Epithelial cell of prostate (primary cell): ENCODE results near the gene RIC8A.

Source experiments
- DNase-seq: peaks from one replicate; pipeline ENCODE4 v3.0.0-alpha.2; 2011; ENCODE audit warnings: low read depth, low spot score
- H3K27ac ChIP-seq: fragments of 450-650 bp; 2 replicates; pipeline ENCODE4 v1.5.1; 2017; ENCODE audit warnings: mild to moderate bottlenecking

Gene RIC8A

DNA sequence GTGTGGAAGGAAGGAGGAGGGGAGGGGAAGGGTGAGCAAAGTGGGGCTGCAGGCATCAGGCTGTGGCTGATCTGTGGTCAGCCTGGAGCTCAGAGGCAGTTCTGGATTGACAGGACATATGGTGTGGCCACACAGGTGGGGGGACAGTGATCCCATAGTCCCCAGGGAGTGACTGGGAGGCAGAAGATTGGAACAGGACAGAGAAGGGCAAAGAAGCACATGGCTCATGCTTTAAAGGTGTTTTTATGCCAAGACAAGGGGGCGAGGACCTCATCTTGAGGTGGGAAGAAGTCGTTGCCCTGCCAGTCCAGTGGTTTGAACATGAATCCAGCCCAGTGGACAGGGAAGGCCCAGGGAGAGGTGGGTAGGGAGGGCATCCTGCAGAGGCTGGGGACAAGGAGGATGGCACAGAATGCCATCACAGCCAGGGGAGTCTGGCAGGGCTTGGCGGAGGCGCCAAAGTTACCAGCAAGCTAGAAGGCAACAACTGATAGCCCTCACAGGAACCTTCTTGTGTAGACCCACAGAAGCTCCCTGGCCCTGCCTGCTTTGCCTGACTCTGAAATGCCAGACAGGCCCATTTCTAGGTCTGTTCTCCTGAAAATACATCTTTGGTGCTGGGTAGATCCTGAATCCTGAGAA lies 3.4 kb upstream of the RIC8A start:
- DNase-seq, result no peak
- no peak overlapping the region for H3K27ac ChIP-seq

- H3K27ac ChIP-seq, result no peak overlapping the region
- no peak for DNase-seq
These were observed 2.9 kb upstream of the RIC8A start for GRCh38 chr11:204587-205109.

GRCh38 chr11:205221-206001 lies 2.1 kb upstream of the RIC8A start:
- no peak for DNase-seq
- no peak overlapping the region for H3K27ac ChIP-seq

GRCh38 chr11:206002-206384 lies 1.5 kb upstream of the RIC8A start:
- no peak overlapping the region for H3K27ac ChIP-seq
- DNase-seq, result no peak

- peak overlapping the region; percentile 100 for H3K27ac ChIP-seq
- no peak for DNase-seq
These were observed 841 bp upstream of the RIC8A start for GRCh38 chr11:206526-207207.

DNA sequence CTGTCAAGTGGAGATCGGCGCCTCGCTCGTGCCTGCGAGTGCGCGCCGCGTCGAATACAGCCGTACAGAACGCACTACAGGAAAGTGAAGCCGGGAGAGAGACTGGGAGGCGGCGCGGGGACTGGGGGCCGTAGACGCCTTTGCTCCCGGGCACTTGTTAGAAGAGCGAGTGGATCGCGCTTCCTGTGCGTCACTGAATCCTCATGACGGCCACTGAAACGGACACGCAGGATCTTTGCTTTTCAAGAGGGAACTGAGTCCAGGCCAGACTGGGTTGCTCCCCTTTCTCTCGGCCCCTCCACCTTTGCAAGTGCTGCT lies 314 bp downstream of the RIC8A start:
- DNase-seq, result no peak
- H3K27ac ChIP-seq, result peak overlapping the region; percentile 100

DNA sequence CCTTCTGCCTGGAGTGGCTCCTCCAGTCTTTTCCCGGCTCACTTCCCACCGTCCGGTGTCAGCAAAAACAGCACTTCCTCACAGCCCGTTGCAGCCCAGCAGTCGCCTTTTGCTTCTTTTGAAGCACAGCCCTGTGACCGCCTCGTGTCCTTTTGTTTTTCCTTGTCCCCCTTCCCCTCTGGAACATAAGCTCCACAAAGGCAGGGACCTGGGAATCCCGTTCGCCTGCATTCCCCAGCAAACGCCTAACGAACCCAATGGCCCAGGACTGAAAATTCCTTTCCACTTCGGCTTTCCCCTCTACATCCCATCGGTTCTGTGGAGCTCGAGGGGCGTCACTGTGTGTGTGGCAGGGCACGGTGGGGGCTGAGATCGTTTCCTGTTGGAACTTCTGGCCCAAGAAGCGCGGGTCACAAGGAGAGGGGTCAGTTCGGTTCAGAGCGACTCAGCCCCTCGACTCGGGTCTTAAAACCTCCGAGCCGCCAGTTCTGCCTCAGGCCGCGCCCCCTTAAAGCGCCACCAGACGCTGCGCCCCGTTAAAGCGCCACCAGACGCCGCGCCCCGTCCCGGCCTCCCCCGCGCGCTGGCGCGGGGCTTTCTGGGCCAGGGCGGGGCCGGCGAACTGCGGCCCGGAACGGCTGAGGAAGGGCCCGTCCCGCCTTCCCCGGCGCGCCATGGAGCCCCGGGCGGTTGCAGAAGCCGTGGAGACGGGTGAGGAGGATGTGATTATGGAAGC lies 841 bp downstream of the RIC8A start:
- peak overlapping the region; percentile 100 for H3K27ac ChIP-seq
- no peak for DNase-seq

- peak overlapping the region; percentile 100 for H3K27ac ChIP-seq
- no peak for DNase-seq
These were observed 1.4 kb downstream of the RIC8A start for GRCh38 chr11:208917-209260.

DNA sequence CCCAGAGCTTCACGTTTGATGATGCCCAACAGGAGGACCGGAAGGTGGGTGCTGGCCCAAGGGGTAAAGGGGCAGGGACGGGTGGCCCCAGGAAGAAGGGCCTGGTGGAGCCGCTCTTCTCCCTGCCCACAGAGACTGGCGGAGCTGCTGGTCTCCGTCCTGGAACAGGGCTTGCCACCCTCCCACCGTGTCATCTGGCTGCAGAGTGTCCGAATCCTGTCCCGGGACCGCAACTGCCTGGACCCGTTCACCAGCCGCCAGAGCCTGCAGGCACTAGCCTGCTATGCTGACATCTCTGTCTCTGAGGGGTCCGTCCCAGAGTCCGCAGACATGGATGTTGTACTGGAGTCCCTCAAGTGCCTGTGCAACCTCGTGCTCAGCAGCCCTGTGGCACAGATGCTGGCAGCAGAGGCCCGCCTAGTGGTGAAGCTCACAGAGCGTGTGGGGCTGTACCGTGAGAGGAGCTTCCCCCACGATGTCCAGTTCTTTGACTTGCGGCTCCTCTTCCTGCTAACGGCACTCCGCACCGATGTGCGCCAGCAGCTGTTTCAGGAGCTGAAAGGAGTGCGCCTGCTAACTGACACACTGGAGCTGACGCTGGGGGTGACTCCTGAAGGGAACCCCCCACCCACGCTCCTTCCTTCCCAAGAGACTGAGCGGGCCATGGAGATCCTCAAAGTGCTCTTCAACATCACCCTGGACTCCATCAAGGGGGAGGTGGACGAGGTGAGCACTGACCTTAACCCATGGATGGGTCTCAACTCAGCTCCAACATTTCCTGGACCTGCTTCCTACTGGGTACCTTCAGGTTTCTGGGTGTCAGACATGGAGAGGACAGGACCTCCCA lies 2.0 kb downstream of the RIC8A start:
- no peak for DNase-seq
- H3K27ac ChIP-seq, result peak overlapping the region; percentile 100

GRCh38 chr11:210122-210802 lies 2.8 kb downstream of the RIC8A start:
- DNase-seq, result no peak
- peak overlapping the region; percentile 100 for H3K27ac ChIP-seq

DNA sequence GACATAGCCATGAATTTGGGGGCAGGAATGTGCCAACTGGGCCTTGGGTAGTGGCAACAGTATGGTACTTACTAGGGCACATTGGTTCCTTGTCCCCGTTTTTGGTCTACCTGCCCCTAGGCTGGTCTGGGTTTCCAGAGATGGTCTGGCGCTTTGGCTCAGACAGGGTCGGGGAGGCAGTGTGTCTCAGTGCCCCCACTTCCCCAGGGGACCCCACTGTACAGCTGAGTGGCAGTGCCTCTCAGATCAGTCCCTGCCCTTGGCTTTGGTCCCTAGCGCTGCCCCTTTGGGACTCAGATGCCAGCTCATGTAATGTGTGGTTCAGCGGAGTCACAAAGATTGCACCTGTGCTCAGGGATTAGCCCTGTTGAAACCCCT lies 3.3 kb downstream of the RIC8A start:
- peak overlapping the region; percentile 100 for H3K27ac ChIP-seq
- DNase-seq, result no peak

DNA sequence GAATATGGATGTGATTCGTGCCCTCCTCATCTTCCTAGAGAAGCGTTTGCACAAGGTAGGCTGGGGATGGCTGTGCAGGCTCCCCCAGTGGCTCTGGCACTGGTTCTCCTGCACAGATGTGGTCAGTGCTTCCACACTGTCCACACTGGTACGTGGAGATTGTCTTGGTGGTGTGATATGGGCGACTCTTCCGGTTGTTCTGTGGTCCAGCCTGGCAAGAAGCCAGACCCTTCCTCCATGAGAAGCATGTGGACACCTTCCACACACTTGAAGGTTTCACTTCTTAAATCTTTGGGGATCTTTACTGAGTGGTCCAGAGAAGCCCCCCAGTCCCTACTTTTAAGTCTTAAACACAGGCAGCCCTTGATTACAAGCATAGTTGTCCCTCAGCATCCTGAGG lies 3.8 kb downstream of the RIC8A start:
- H3K27ac ChIP-seq, result no peak overlapping the region
- DNase-seq, result no peak

- H3K27ac ChIP-seq, result no peak overlapping the region
- no peak for DNase-seq
These were observed 4.2 kb downstream of the RIC8A start for GRCh38 chr11:211741-212140.

DNA sequence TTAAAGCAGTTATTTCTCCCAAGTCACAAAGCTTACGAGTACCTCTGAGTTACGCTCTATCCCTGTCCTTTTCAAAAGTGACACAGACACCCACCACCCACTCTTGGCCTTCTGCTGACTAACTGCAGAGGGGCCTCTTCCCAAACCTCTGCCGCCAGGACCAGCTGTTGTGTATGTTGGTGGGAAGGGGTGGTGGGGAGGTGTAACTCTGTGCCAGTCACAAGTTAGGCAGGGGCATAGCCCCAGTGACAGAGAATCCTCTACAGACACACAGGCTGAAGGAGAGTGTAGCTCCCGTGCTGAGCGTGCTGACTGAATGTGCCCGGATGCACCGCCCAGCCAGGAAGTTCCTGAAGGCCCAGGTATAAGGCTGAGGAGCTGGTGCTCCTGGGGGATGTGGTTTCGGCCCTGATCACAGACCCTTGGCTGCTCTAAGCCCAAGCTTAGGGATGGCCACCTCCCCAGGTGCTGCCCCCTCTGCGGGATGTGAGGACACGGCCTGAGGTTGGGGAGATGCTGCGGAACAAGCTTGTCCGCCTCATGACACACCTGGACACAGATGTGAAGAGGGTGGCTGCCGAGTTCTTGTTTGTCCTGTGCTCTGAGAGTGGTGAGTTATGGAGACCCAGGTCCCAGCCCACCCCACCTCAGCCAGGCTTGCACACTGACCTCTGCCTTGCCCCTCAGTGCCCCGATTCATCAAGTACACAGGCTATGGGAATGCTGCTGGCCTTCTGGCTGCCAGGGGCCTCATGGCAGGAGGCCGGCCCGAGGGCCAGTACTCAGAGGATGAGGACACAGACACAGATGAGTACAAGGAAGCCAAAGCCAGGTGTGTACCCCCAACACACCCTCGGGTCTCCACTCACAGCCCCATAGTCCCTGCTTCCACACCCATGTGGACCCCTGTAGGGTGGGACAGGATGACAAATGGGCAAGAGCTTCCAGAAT lies 4.9 kb downstream of the RIC8A start:
- no peak overlapping the region for H3K27ac ChIP-seq

DNA sequence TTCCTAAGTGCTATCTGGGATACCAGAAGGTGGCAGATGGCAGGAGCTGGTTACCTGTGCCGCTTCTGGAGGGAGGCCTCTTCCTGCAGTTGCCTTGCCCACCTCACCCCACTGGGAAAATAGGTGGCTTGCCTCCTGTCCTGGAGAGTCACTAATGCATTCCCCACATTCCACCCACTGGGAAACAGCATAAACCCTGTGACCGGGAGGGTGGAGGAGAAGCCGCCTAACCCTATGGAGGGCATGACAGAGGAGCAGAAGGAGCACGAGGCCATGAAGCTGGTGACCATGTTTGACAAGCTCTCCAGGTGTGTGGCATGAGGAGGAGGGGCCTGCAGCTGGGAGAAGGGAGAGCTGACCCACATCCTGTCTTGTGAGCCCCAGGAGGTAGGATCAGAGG lies 5.6 kb downstream of the RIC8A start:
- no peak for DNase-seq
- H3K27ac ChIP-seq, result no peak overlapping the region

More for the DNA sequence above, 4.9 kb downstream of the RIC8A start:
- no peak for DNase-seq

DNA sequence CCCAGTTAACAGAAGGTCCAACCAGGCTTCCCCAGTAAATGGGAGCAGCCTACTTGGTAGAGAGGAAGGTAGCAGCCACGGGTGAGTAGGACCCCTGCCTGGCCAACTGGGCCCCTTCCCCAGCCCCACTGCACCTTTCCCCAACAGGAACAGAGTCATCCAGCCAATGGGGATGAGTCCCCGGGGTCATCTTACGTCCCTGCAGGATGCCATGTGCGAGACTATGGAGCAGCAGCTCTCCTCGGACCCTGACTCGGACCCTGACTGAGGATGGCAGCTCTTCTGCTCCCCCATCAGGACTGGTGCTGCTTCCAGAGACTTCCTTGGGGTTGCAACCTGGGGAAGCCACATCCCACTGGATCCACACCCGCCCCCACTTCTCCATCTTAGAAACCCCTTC lies 6.6 kb downstream of the RIC8A start:
- no peak for DNase-seq
- H3K27ac ChIP-seq, result peak overlapping the region; percentile 2

DNA sequence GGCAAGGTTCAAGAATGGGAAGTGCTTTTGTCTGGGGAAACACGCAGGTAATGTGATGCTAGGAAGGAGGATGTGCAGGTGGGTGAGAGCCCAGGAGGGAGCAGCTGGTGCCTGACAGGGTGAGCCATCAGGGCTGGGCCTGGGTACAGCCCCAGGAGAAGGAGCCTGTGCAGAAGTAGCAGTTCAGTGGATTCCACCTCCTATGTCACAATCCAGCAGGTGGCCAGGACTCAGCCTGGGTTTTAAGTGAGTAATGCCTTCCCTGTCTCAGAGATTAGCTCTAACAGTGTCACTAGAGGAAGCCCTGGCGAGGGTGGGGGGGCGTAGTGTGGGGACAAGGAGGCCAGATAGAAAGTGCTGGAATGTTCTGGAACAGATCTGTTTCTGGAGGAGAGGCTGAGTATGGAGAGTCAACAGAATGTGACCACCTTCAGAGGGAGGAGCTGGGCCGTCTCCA lies 8.1 kb downstream of the RIC8A start:
- H3K27ac ChIP-seq, result peak overlapping the region; percentile 52
- DNase-seq, result no peak
